ENCODE data around the gene KRTAP12-4.

KRTAP12-4 gene, protein sequence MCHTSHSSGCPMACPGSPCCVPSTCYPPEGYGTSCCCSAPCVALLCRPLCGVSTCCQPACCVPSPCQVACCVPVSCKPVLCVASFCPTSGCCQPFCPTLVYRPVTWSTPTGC

DNA sequence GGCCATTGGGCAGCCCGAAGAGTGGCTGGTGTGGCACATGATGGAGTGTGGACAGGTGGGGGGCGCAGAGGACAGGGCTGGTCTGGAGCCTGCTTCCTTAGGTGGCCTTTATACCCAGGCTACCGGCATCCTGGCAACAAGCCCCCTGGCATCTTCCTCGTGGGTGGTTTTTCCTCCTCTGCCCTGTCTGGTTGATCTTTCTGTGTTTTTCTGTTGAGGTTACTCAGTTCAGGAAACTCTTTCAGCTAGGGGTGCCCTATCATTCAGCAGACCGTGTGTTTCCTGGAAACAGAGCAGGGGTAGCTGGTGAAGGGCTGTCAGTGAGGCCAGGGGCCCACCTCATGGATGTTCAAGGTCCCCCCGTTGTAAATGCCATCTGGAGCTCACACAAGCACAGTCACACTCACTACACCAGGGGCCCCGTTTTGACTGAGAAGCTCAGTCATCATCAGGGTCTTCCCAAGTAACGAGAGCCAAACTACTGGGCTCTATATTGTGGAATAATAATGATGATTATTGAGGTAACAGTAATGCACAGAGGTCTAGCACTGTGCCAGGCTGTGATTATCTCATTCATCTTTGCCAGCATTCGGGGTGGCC, at the start of gene KRTAP12-4:
KRTAP12-4 (minus strand) TSS at position 84 of the 600 bp plus-strand sequence; CDS start at position 39, 45 bp downstream.
- Histone ChIP-seq H3K4me3 (ENCODE audit: severe bottlenecking) (no peak within 1 kb of the TSS), H3K9me3 (ENCODE audit: severe bottlenecking) (no peaks in the 10 kb centered on the region), H3K27me3 (ENCODE audit: insufficient read depth, poor library complexity, severe bottlenecking) (peaks cover 8% of the 10 kb centered on the region), H3K36me3 (ENCODE audit: low read depth) (no peaks in the 10 kb centered on the region), H3K27ac (ENCODE audit: poor library complexity, severe bottlenecking) (no peak within 1 kb of the TSS), H3K4me1 (ENCODE audit: insufficient read depth, poor library complexity, severe bottlenecking) (no peaks in the 10 kb centered on the region)
- ATAC-seq (ENCODE audit: low read depth) (no peak), DNase-seq (ENCODE audit: low spot score) (no peak)
- TF ChIP-seq, protein P1, sequence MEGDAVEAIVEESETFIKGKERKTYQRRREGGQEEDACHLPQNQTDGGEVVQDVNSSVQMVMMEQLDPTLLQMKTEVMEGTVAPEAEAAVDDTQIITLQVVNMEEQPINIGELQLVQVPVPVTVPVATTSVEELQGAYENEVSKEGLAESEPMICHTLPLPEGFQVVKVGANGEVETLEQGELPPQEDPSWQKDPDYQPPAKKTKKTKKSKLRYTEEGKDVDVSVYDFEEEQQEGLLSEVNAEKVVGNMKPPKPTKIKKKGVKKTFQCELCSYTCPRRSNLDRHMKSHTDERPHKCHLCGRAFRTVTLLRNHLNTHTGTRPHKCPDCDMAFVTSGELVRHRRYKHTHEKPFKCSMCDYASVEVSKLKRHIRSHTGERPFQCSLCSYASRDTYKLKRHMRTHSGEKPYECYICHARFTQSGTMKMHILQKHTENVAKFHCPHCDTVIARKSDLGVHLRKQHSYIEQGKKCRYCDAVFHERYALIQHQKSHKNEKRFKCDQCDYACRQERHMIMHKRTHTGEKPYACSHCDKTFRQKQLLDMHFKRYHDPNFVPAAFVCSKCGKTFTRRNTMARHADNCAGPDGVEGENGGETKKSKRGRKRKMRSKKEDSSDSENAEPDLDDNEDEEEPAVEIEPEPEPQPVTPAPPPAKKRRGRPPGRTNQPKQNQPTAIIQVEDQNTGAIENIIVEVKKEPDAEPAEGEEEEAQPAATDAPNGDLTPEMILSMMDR (IDR thresholded peaks at IDR 0.05; ENCODE audit: poor library complexity, severe bottlenecking): no peak

DNA sequence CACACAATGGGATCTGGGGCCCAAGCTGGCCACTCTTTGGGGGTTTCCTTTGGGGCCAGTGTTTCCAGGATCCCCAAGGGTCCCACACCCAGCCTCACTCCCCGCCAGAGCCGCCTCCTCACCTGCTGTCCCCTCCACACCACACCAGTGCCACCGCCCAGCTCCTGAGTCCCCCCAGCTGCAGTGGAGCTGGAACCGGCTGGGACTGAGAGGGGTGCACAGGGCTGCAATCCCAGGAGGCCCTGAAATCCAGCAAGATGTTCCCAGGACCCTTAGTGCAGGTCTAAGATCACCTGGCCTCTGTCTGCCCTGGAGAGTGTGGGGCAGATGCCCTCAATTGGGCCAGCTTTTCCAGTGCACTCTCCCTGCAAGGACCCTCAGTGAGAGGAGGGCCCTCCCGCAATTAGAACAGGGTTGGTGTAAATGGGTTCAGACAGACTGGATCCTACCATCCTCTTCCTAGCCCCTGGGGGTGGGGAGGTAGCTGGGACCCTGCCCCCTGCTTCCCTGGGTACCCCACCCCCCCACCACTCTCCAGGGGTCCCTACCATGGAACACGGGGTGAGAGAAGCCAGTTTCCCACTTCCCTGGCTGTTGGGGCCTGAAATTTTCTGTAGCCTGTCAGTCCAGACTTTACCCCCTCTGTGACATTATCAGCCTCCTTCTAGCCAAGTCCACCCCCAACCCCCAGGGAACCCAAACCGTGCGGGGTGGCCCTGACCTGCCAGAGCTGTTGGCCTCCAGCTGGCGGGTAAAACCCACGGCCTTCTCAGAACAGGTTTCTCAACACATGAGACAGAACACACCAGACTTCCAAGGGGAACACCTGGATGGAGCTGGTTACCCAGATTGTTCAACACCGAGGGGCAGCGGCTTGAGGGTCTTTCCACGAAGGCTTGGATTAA, 49.5 kb upstream of the KRTAP12-4 start:
- TF ChIP-seq, protein P1 (IDR thresholded peaks at IDR 0.05; ENCODE audit: poor library complexity, severe bottlenecking): no peak

DNA sequence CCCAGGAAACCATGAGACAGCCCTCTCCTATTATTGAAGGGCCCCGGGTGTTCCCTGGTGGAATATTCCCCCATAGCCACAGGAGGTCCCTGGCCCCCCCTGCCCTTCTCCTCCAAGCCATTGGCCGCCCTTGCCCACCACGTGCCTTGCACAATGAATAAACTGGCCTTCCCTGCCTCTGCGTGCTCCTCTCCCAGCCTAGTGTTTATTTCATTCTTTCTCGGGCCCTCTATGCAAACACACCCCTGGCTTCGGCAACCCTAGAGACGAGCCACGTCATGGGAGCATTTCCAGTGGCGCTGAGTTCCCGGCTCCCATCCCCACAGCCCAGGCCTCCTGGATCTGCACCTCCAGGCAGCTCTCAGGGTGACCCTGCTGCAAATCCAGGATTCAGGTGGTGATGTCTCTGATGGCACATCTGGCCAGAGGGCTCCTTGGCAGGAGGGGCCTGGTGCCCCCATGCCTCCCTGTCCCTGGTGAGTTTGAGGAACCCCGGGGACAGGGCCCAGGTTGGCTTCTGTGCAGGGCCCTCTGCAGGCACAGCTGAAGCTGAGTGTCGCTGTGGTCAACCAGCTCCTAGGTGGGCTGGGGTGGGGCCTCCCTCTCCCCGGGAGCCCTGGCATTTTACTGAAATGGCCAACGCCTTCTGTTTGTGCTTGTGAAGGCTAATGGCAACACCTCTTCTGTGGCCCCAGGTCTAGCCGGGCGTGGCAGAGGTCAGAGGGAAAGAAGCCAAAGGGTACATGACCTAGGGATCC, 48.7 kb upstream of the KRTAP12-4 start:
- Histone ChIP-seq H3K4me1 (ENCODE audit: insufficient read depth, poor library complexity, severe bottlenecking) (no peaks in the 10 kb centered on the region), H3K36me3 (ENCODE audit: low read depth) (no peaks in the 10 kb centered on the region), H3K4me3 (ENCODE audit: severe bottlenecking) (no peak overlapping the region), H3K27me3 (ENCODE audit: insufficient read depth, poor library complexity, severe bottlenecking) (peaks cover 39% of the 10 kb centered on the region), H3K9me3 (ENCODE audit: severe bottlenecking) (peaks cover 3% of the 10 kb centered on the region), H3K27ac (ENCODE audit: poor library complexity, severe bottlenecking) (no peak overlapping the region)
- no peak for ATAC-seq (ENCODE audit: low read depth)
- no peak for DNase-seq (ENCODE audit: low spot score)
- TF ChIP-seq, protein P1 (IDR thresholded peaks at IDR 0.05; ENCODE audit: poor library complexity, severe bottlenecking): no peak

More for the DNA sequence above, 49.5 kb upstream of the KRTAP12-4 start:
- Histone ChIP-seq H3K9me3 (ENCODE audit: severe bottlenecking) (peaks cover 3% of the 10 kb centered on the region), H3K4me3 (ENCODE audit: severe bottlenecking) (no peak overlapping the region), H3K27ac (ENCODE audit: poor library complexity, severe bottlenecking) (no peak overlapping the region), H3K36me3 (ENCODE audit: low read depth) (no peaks in the 10 kb centered on the region), H3K27me3 (ENCODE audit: insufficient read depth, poor library complexity, severe bottlenecking) (peaks cover 39% of the 10 kb centered on the region), H3K4me1 (ENCODE audit: insufficient read depth, poor library complexity, severe bottlenecking) (no peaks in the 10 kb centered on the region)
- DNase-seq (ENCODE audit: low spot score) (peak; percentile 29), ATAC-seq (ENCODE audit: low read depth) (no peak)

DNA sequence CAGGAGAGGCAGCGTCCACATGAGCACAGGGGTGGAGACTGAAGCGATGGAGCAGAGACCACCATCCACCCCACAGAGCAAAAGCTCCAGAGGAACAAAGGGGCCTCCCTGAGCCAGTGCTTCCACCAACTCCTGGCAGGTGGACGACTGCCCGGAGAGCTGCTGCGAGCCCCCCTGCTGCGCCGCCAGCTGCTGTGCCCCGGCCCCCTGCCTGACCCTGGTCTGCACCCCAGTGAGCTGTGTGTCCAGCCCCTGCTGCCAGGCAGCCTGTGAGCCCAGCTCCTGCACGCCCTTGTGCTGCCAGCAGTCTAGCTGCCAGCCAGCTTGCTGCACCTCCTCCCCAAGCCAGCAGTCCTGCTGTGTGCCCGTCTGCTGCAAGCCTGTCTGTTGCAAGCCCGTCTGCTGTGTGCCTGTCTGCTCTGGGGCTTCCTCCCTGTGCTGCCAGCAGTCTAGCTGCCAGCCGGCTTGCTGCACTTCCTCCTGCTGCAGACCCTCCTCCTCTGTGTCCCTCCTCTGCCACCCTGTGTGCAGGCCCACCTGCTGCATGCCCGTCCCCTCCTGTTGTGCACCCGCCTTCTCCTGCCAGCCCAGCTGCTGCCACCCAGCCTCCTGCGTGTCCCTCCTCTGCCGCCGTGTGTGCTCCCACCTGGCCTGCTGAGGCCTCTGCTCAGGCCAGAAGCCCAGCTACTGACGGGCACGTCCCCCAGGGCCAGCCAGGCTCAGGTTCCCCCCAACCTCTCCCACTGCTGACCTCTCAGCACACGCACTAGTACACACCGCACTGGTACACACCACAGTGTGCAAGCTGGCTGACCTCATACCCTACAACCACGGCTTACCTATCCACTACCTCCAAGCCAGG, 47.9 kb upstream of the KRTAP12-4 start:
- no peak overlapping the region for H3K4me3 ChIP-seq (ENCODE audit: severe bottlenecking)
- no peaks in the 10 kb centered on the region for H3K4me1 ChIP-seq (ENCODE audit: insufficient read depth, poor library complexity, severe bottlenecking)
- H3K27ac ChIP-seq (ENCODE audit: poor library complexity, severe bottlenecking): no peak overlapping the region
- ATAC-seq (ENCODE audit: low read depth) (no peak; the same call in 2 of the 3 replicates), DNase-seq (ENCODE audit: low spot score) (no peak)
- no peaks in the 10 kb centered on the region for H3K36me3 ChIP-seq (ENCODE audit: low read depth)
- TF ChIP-seq, protein P1 (IDR thresholded peaks at IDR 0.05; ENCODE audit: poor library complexity, severe bottlenecking): no peak
- peaks cover 3% of the 10 kb centered on the region for H3K9me3 ChIP-seq (ENCODE audit: severe bottlenecking)
- peaks cover 39% of the 10 kb centered on the region for H3K27me3 ChIP-seq (ENCODE audit: insufficient read depth, poor library complexity, severe bottlenecking)
